ENCODE measurements around the gene LRRC28. TPM values are rescaled to one million over a fixed set of nuclear protein-coding genes. Genes with fewer than 3 reads are reported as not detected.

The LRRC28 gene
- total RNA-seq, 1 experiment from 2014 or later, result 21.4 TPM

- H2AFZ ChIP-seq (ENCODE audit: low read depth, low read length, poor library complexity, severe bottlenecking), result no peak overlapping the region
- H3K9me2 ChIP-seq (ENCODE audit: insufficient read depth), result no peaks in the 10 kb centered on the region
- no peaks in the 10 kb centered on the region for H3K4me1 ChIP-seq (ENCODE audit: control insufficient read depth in 1 of 2, insufficient read depth in 2 of 2, low read length in 2 of 2)
- H3K36me3 ChIP-seq (ENCODE audit: control insufficient read depth in 1 of 2, insufficient read depth in 2 of 2, low read length in 2 of 2), result no peaks in the 10 kb centered on the region
- no peak for DNase-seq (ENCODE audit: low read depth, low spot score)
- no TSS peak for BruUV-seq (replicated peaks)
- ChIA-PET RAD21 (ENCODE audit: low non-redundant PET in 1 of 2, low total read pairs in 2 of 2, uncharacterized antibody in 2 of 2, unreplicated experiment in 2 of 2) (interaction anchor here (0.8 to 1.3 kb wide), 2 partner anchors 105 to 110 kb away, joined by 3 read pairs; partner anchors contain the start of gene SYNM (in 1 of the 2)), POLR2A (no interaction called here), CTCF (interaction anchor here (0.7 kb wide), 1 partner anchor 107 kb away, joined by 5 read pairs; no protein-coding TSS in a partner anchor)
- H3K27me3 ChIP-seq (ENCODE audit: insufficient read depth, low read length), result no peaks in the 10 kb centered on the region
- no peaks in the 10 kb centered on the region for H3K79me2 ChIP-seq (ENCODE audit: insufficient read depth, low read length)
- TF ChIP-seq JUND (IDR thresholded peaks at IDR 0.05), result no peak
- no peak for TF ChIP-seq ZFX (IDR thresholded peaks at IDR 0.05)
- TF ChIP-seq CTCF (IDR thresholded peaks at IDR 0.05 in 2 of 3, conservative IDR thresholded peaks at IDR 0.05 in 1 of 3; ENCODE audit: borderline replicate concordance in 1 of 3, insufficient read depth in 1 of 3, low read depth in 2 of 3, low read length in 2 of 3), result no peak
- TF ChIP-seq ZBTB33 (IDR thresholded peaks at IDR 0.05; ENCODE audit: extremely low read depth, insufficient replicate concordance, low read length), result no peak
- H3K9me3 ChIP-seq (ENCODE audit: control insufficient read depth in 1 of 2, insufficient read depth in 1 of 2, low read depth in 1 of 2, low read length in 2 of 2), result no peaks in the 10 kb centered on the region
- ATAC-seq, result no peak
- H3K27ac ChIP-seq (ENCODE audit: low read depth, low read length), result no peak overlapping the region
- H4K20me1 ChIP-seq (ENCODE audit: insufficient read depth), result no peaks in the 10 kb centered on the region
- H3K4me2 ChIP-seq (ENCODE audit: low read length), result no peak overlapping the region
- intact Hi-C loops (cut with micrococcal nuclease), result loop anchor here (5.0 to 10.0 kb wide), 2 partner anchors 88 to 436 kb away; no protein-coding TSS in a partner anchor
- H3K4me3 ChIP-seq (replicated peaks in 1 of 2; ENCODE audit: low read depth in 1 of 2, low read length in 2 of 2), result no peak overlapping the region
- H3K9ac ChIP-seq (ENCODE audit: low read length), result no peak overlapping the region
These were observed 40.9 kb upstream of the LRRC28 start for GRCh38 chr15:99210334-99210733.

Data from HCT116 (cell line).